GM19193 (cell line): Measurements from ENCODE around the gene PSPN.

Experiments
- POLR2A ChIP-seq: IDR thresholded peaks from 4 replicates; pipeline ENCODE4 v1.6.1; 2011; ENCODE audit not compliant: insufficient read depth, insufficient read length; ENCODE audit errors: extremely low read depth

PSPN gene

GRCh38 chr19:6387372-6387771 lies 11.6 kb upstream of the PSPN start:
- TF ChIP-seq POLR2A, result no peak

GRCh38 chr19:6384381-6384780 lies 8.6 kb upstream of the PSPN start:
- no peak for TF ChIP-seq POLR2A

GRCh38 chr19:6383188-6383587 lies 7.5 kb upstream of the PSPN start:
- no peak for TF ChIP-seq POLR2A

- no peak for TF ChIP-seq POLR2A
Observed at GRCh38 chr19:6381030-6381750, 5.5 kb upstream of the PSPN start.

- no peak for TF ChIP-seq POLR2A
Observed at GRCh38 chr19:6379744-6380143, 4.0 kb upstream of the PSPN start.

GRCh38 chr19:6378486-6378885 lies 2.8 kb upstream of the PSPN start:
- no peak for TF ChIP-seq POLR2A

- no peak for TF ChIP-seq POLR2A
Observed at GRCh38 chr19:6378041-6378440, 2.3 kb upstream of the PSPN start.

- TF ChIP-seq POLR2A, result no peak
Observed at GRCh38 chr19:6376512-6377190, 918 bp upstream of the PSPN start.

GRCh38 chr19:6374711-6375410 lies 872 bp downstream of the PSPN start:
- no peak for TF ChIP-seq POLR2A

- no peak for TF ChIP-seq POLR2A
Observed at GRCh38 chr19:6374161-6374709, 1.5 kb downstream of the PSPN start.

GRCh38 chr19:6373813-6374108 lies 2.0 kb downstream of the PSPN start:
- TF ChIP-seq POLR2A, result no peak

GRCh38 chr19:6373096-6373812 lies 2.5 kb downstream of the PSPN start:
- TF ChIP-seq POLR2A, result no peak

- peak; percentile 57 for TF ChIP-seq POLR2A
Observed at GRCh38 chr19:6372594-6373095, 3.1 kb downstream of the PSPN start, which contains the start of gene ALKBH7. Gene ALKBH7, plus strand, starts transcription at chr19:6372794. Its CDS starts 27 bp downstream, at chr19:6372821.

- TF ChIP-seq POLR2A, result no peak
Observed at GRCh38 chr19:6364353-6364752, 11.4 kb downstream of the PSPN start.

- TF ChIP-seq POLR2A, result no peak
Observed at GRCh38 chr19:6362351-6362801, 13.4 kb downstream of the PSPN start.
